A673 (cell line): ENCODE results near the gene CHMP1B.

Experiments used
- EZH2 ChIP-seq: fragments of 200-600 bp; sonication (generic); IDR thresholded peaks from 2 replicates; pipeline ENCODE4 v1.6.1; 2017; ENCODE audit warnings: borderline replicate concordance, low read depth, mild to moderate bottlenecking, mixed read lengths, antibody characterized with exemption, low read length; ENCODE audit not compliant: poor library complexity, severe bottlenecking
- TF ChIP-seq, protein P1 (sequence below): fragments of 300-800, 200-600 bp; sonication (generic); conservative IDR thresholded peaks from 2 replicates; pipeline ENCODE4 v1.5.1; 2017; ENCODE audit warnings: low read depth, mild to moderate bottlenecking, antibody characterized with exemption, low read length, moderate library complexity, mixed read lengths

DNA sequence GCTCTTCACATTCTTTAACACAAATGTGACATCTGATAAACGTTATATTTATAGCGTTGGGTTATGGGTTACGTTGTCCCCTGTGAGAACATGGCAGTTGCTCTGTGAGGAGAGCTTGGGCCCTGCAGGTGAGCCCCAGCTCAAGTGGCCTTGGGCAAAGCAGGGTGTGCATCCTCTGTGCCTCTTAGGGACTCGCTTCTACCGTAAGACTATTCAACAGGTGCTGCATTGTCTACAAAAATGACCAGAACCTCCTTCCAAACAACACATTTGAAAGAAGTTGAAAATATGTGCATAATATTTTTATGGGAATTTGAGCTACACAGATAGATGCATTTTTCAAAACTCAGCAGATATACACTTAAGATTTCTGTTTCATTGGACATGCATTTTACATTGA lies 16.4 kb upstream of the CHMP1B start:
- TF ChIP-seq, protein P1, sequence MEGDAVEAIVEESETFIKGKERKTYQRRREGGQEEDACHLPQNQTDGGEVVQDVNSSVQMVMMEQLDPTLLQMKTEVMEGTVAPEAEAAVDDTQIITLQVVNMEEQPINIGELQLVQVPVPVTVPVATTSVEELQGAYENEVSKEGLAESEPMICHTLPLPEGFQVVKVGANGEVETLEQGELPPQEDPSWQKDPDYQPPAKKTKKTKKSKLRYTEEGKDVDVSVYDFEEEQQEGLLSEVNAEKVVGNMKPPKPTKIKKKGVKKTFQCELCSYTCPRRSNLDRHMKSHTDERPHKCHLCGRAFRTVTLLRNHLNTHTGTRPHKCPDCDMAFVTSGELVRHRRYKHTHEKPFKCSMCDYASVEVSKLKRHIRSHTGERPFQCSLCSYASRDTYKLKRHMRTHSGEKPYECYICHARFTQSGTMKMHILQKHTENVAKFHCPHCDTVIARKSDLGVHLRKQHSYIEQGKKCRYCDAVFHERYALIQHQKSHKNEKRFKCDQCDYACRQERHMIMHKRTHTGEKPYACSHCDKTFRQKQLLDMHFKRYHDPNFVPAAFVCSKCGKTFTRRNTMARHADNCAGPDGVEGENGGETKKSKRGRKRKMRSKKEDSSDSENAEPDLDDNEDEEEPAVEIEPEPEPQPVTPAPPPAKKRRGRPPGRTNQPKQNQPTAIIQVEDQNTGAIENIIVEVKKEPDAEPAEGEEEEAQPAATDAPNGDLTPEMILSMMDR, result no peak
- no peak for TF ChIP-seq EZH2
